Smooth muscle cell (in vitro differentiated cells): ENCODE data around the gene IPO13. TPM values are rescaled to one million over a fixed set of nuclear protein-coding genes. Genes with fewer than 3 reads are reported as not detected.

Experiments used
- DNase-seq: peaks from one replicate; lab custom pipeline; 2025; ENCODE audit not compliant: unreplicated experiment; lab: John Stamatoyannopoulos, UW
- H2AFZ ChIP-seq: fragments of 200-600 bp; sonication (generic); 2 replicates; pipeline ENCODE4 v1.6.0; 2016; ENCODE audit warnings: antibody characterized with exemption, low read depth, mild to moderate bottlenecking
- H3F3A ChIP-seq: fragments of 200-600 bp; sonication (generic); 2 replicates; pipeline ENCODE4 v1.6.0; 2017; ENCODE audit warnings: antibody characterized with exemption, low read depth
- H3K27ac ChIP-seq: fragments of 200-600 bp; sonication (generic); 2 replicates; pipeline ENCODE4 v1.5.1; 2016; ENCODE audit warnings: low read depth, mild to moderate bottlenecking
- H3K27me3 ChIP-seq: fragments of 200-600 bp; sonication (generic); 2 replicates; pipeline ENCODE4 v1.6.1; 2016; ENCODE audit warnings: low read depth, mild to moderate bottlenecking
- H3K36me3 ChIP-seq: fragments of 200-600 bp; sonication (generic); 2 replicates; pipeline ENCODE4 v1.5.1; 2016; ENCODE audit warnings: low read depth
- H3K4me1 ChIP-seq: fragments of 200-600 bp; sonication (generic); 2 replicates; pipeline ENCODE4 v1.5.1; 2016; ENCODE audit warnings: low read depth
- H3K4me2 ChIP-seq: fragments of 200-600 bp; sonication (generic); 2 replicates; pipeline ENCODE4 v1.6.0; 2016; ENCODE audit warnings: mild to moderate bottlenecking
- H3K4me3 ChIP-seq: fragments of 200-600 bp; sonication (generic); 2 replicates; pipeline ENCODE4 v1.5.1; 2016; ENCODE audit warnings: mild to moderate bottlenecking
- H3K79me2 ChIP-seq: fragments of 200-600 bp; sonication (generic); 2 replicates; pipeline ENCODE4 v1.6.0; 2016; ENCODE audit warnings: low read depth, mild to moderate bottlenecking
- H3K9ac ChIP-seq: fragments of 200-600 bp; sonication (generic); 2 replicates; pipeline ENCODE4 v1.6.0; 2016; ENCODE audit warnings: low read depth
- H3K9me3 ChIP-seq: fragments of 200-600 bp; sonication (generic); replicated peaks from 2 replicates; pipeline ENCODE4 v1.5.1; 2016; ENCODE audit warnings: low read depth
- H4K20me1 ChIP-seq: fragments of 200-600 bp; sonication (generic); 2 replicates; pipeline ENCODE4 v1.6.0; 2016; ENCODE audit warnings: low read depth
- CTCF ChIP-seq: fragments of 200-600 bp; sonication (generic); IDR thresholded peaks from 2 replicates; pipeline ENCODE4 v1.5.1; 2017; ENCODE audit warnings: borderline replicate concordance, mild to moderate bottlenecking, antibody characterized with exemption; ENCODE audit not compliant: insufficient read depth, poor library complexity, severe bottlenecking
- WGBS: methylation state at CpG from one replicate; pipeline ENCODE4 v1.1.7; 2016; ENCODE audit warnings: low lambda C conversion rate; 5-methylcytosine and 5-hydroxymethylcytosine counted together
- polyA plus RNA-seq: library from polyadenylated mRNA; unstranded; fragments of >200 nt; fragmentation: Nextera tagmentation; extraction: Ambion mirVana; gene quantifications from 2 replicates; pipeline ENCODE4 v1.2.1, GENCODE V29; 2016
- total RNA-seq: library from RNA; depleted of rRNA; stranded (reverse); fragments of >200 nt; gene quantifications from 2 replicates; pipeline ENCODE4 v1.2.3, GENCODE V29; 2014

Gene IPO13
- total and polyA plus RNA-seq, 2 experiments from 2014 or later = 10.4 to 21.2 TPM

- Histone ChIP-seq H3K79me2 (peaks cover 16% of the 10 kb centered on the region), H3K4me3 (no peak overlapping the region), H3F3A (no peaks in the 10 kb centered on the region), H4K20me1 (peaks cover 49% of the 10 kb centered on the region), H3K27me3 (no peaks in the 10 kb centered on the region), H3K4me2 (no peak overlapping the region), H3K4me1 (peaks cover 1% of the 10 kb centered on the region), H3K9me3 (no peaks in the 10 kb centered on the region), H3K27ac (no peak overlapping the region), H3K9ac (no peak overlapping the region), H2AFZ (no peak overlapping the region), H3K36me3 (no peaks in the 10 kb centered on the region)
- 71% methylated on average over 8 of the region's 8 CpGs for WGBS
- TF ChIP-seq CTCF = no peak
- no peak for DNase-seq
These were observed 6.1 kb downstream of the IPO13 start for GRCh38 chr1:43952731-43953346.

- H3K4me1 ChIP-seq = no peaks in the 10 kb centered on the region
- no peaks in the 10 kb centered on the region for H3K36me3 ChIP-seq
- H3K9ac ChIP-seq = no peak overlapping the region
- H3K79me2 ChIP-seq = peaks cover 10% of the 10 kb centered on the region
- no peaks in the 10 kb centered on the region for H3K9me3 ChIP-seq
- no peak for TF ChIP-seq CTCF
- no peaks in the 10 kb centered on the region for H3K27me3 ChIP-seq
- WGBS = 89% methylated on average over 3 of the region's 3 CpGs
- H3K27ac ChIP-seq = no peak overlapping the region
- H3K4me3 ChIP-seq = no peak overlapping the region
- H2AFZ ChIP-seq = no peak overlapping the region
- H4K20me1 ChIP-seq = peaks cover 45% of the 10 kb centered on the region
- no peak for DNase-seq
- no peaks in the 10 kb centered on the region for H3F3A ChIP-seq
- no peak overlapping the region for H3K4me2 ChIP-seq
These were observed 6.6 kb downstream of the IPO13 start for GRCh38 chr1:43953361-43953760.

GRCh38 chr1:43954036-43954435 lies 7.3 kb downstream of the IPO13 start:
- H4K20me1 ChIP-seq = peaks cover 44% of the 10 kb centered on the region
- no peaks in the 10 kb centered on the region for H3K9me3 ChIP-seq
- H3K36me3 ChIP-seq = no peaks in the 10 kb centered on the region
- no peak overlapping the region for H3K9ac ChIP-seq
- WGBS = 94% methylated on average over 5 of the region's 5 CpGs
- DNase-seq = no peak
- H3K4me2 ChIP-seq = no peak overlapping the region
- no peaks in the 10 kb centered on the region for H3F3A ChIP-seq
- H3K27me3 ChIP-seq = no peaks in the 10 kb centered on the region
- no peaks in the 10 kb centered on the region for H3K4me1 ChIP-seq
- no peak overlapping the region for H3K27ac ChIP-seq
- no peak for TF ChIP-seq CTCF
- no peak overlapping the region for H2AFZ ChIP-seq
- H3K4me3 ChIP-seq = no peak overlapping the region
- peaks cover 5% of the 10 kb centered on the region for H3K79me2 ChIP-seq

GRCh38 chr1:43956234-43956633 lies 9.5 kb downstream of the IPO13 start:
- H3K4me1 ChIP-seq = no peaks in the 10 kb centered on the region
- no peaks in the 10 kb centered on the region for H3K27me3 ChIP-seq
- H3K36me3 ChIP-seq = no peaks in the 10 kb centered on the region
- no peak overlapping the region for H3K27ac ChIP-seq
- H3K79me2 ChIP-seq = no peaks in the 10 kb centered on the region
- no peak overlapping the region for H2AFZ ChIP-seq
- no peak for TF ChIP-seq CTCF
- DNase-seq = no peak
- no peak overlapping the region for H3K4me2 ChIP-seq
- no peaks in the 10 kb centered on the region for H3K9me3 ChIP-seq
- WGBS = 94% methylated on average over 8 of the region's 8 CpGs
- H3K9ac ChIP-seq = no peak overlapping the region
- no peaks in the 10 kb centered on the region for H3F3A ChIP-seq
- peaks cover 43% of the 10 kb centered on the region for H4K20me1 ChIP-seq
- no peak overlapping the region for H3K4me3 ChIP-seq
